Stimulated activated effector memory CD8-positive, alpha-beta T cell treated with anti-CD3 and anti-CD28 coated beads, Interleukin-12 subunit alpha, Interleukin-12 subunit beta, amount 100 ng/mL, for 72 hours (primary cell): ENCODE results near the gene TMEM178B.
A peak's percentile ranks its signal among the peaks of the same experiment; 100 is the strongest.
"Not testable (repeated sequence)": the region's sequence is repeated elsewhere in the genome, so short reads cannot be mapped to it uniquely, and the experiment has no call there.

Experiments used
- ATAC-seq: fragments of 150-1000 bp; cut with Tn5 transposase; 2 replicates; pipeline ENCODE4 v1.10.0; 2021
- DNase-seq, 2 donors: peaks; one replicate each; pipeline ENCODE4 v3.0.0; 2021 to 2022; ENCODE audit warnings: low spot score in 2 of 2
- H3K27ac Mint-ChIP-seq: one replicate; pipeline ENCODE4 v1.8.0; 2022; ENCODE audit warnings: mild to moderate bottlenecking, mixed read lengths
- H3K36me3 Mint-ChIP-seq: one replicate; pipeline ENCODE4 v1.8.0; 2022; ENCODE audit warnings: mild to moderate bottlenecking, mixed read lengths
- H3K4me1 Mint-ChIP-seq: one replicate; pipeline ENCODE4 v1.8.0; 2022; ENCODE audit warnings: mixed read lengths
- H3K4me3 Mint-ChIP-seq: one replicate; pipeline ENCODE4 v1.8.0; 2022; ENCODE audit warnings: mild to moderate bottlenecking, mixed read lengths
- H3K9me3 Mint-ChIP-seq: one replicate; pipeline ENCODE4 v1.8.0; 2022; ENCODE audit warnings: mixed read lengths

The TMEM178B gene

GRCh38 chr7:141113131-141113530 lies 39.3 kb downstream of the TMEM178B start:
- H3K27ac Mint-ChIP-seq = no peak overlapping the region
- ATAC-seq = no peak
- H3K4me3 Mint-ChIP-seq = no peak overlapping the region

GRCh38 chr7:141114029-141114664 lies 40.3 kb downstream of the TMEM178B start:
- no peaks in the 10 kb centered on the region for H3K9me3 Mint-ChIP-seq
- H3K27ac Mint-ChIP-seq = no peak overlapping the region
- DNase-seq (no peak), ATAC-seq (no peak)
- no peaks in the 10 kb centered on the region for H3K36me3 Mint-ChIP-seq
- H3K4me1 Mint-ChIP-seq = no peaks in the 10 kb centered on the region
- H3K4me3 Mint-ChIP-seq = no peak overlapping the region

More at GRCh38 chr7:141113131-141113530, 39.3 kb downstream of the TMEM178B start:
- no peak for DNase-seq
- H3K36me3 Mint-ChIP-seq = no peaks in the 10 kb centered on the region
- no peaks in the 10 kb centered on the region for H3K9me3 Mint-ChIP-seq
- no peaks in the 10 kb centered on the region for H3K4me1 Mint-ChIP-seq

- no peak overlapping the region for H3K4me3 Mint-ChIP-seq
- H3K4me1 Mint-ChIP-seq = no peaks in the 10 kb centered on the region
- H3K9me3 Mint-ChIP-seq = no peaks in the 10 kb centered on the region
- no peak for ATAC-seq
- no peaks in the 10 kb centered on the region for H3K36me3 Mint-ChIP-seq
- DNase-seq = no peak
- H3K27ac Mint-ChIP-seq = no peak overlapping the region
These were observed 42.1 kb downstream of the TMEM178B start for GRCh38 chr7:141115965-141116364.

- ATAC-seq, H3K4me1 Mint-ChIP-seq, H3K36me3 Mint-ChIP-seq, H3K4me3 Mint-ChIP-seq, H3K9me3 Mint-ChIP-seq, H3K27ac Mint-ChIP-seq, DNase-seq: not testable (repeated sequence)
These were observed 42.8 kb downstream of the TMEM178B start for GRCh38 chr7:141116661-141117060.

GRCh38 chr7:141118767-141119166 lies 44.9 kb downstream of the TMEM178B start:
- H3K4me3 Mint-ChIP-seq = no peak overlapping the region
- H3K27ac Mint-ChIP-seq = no peak overlapping the region
- ATAC-seq = no peak
- H3K9me3 Mint-ChIP-seq = no peaks in the 10 kb centered on the region
- no peaks in the 10 kb centered on the region for H3K4me1 Mint-ChIP-seq
- no peaks in the 10 kb centered on the region for H3K36me3 Mint-ChIP-seq
- no peak for DNase-seq

- Mint-ChIP-seq H3K4me1 (no peaks in the 10 kb centered on the region), H3K4me3 (no peak overlapping the region), H3K27ac (no peak overlapping the region), H3K9me3 (no peaks in the 10 kb centered on the region), H3K36me3 (no peaks in the 10 kb centered on the region)
- ATAC-seq (peak; percentile 40), DNase-seq (no peak)
These were observed 45.3 kb downstream of the TMEM178B start for GRCh38 chr7:141119187-141119586.

- Mint-ChIP-seq H3K9me3 (no peaks in the 10 kb centered on the region), H3K27ac (no peak overlapping the region)
- ATAC-seq = no peak
These were observed 48.9 kb downstream of the TMEM178B start for GRCh38 chr7:141122736-141123135.

GRCh38 chr7:141123522-141123921 lies 49.7 kb downstream of the TMEM178B start:
- Mint-ChIP-seq H3K4me3 (no peak overlapping the region), H3K9me3 (no peaks in the 10 kb centered on the region), H3K36me3 (no peaks in the 10 kb centered on the region), H3K27ac (no peak overlapping the region), H3K4me1 (no peaks in the 10 kb centered on the region)
- ATAC-seq = no peak
- DNase-seq = no peak

More at GRCh38 chr7:141122736-141123135, 48.9 kb downstream of the TMEM178B start:
- DNase-seq = no peak
- no peak overlapping the region for H3K4me3 Mint-ChIP-seq
- no peaks in the 10 kb centered on the region for H3K36me3 Mint-ChIP-seq
- no peaks in the 10 kb centered on the region for H3K4me1 Mint-ChIP-seq

- Mint-ChIP-seq H3K36me3 (no peaks in the 10 kb centered on the region), H3K27ac (no peak overlapping the region), H3K4me1 (no peaks in the 10 kb centered on the region), H3K4me3 (no peak overlapping the region), H3K9me3 (no peaks in the 10 kb centered on the region)
- no peak for DNase-seq
- ATAC-seq = no peak
These were observed 52.2 kb downstream of the TMEM178B start for GRCh38 chr7:141126107-141126506.

GRCh38 chr7:141128506-141128905 lies 54.6 kb downstream of the TMEM178B start:
- no peak for DNase-seq
- ATAC-seq = no peak
- H3K4me1 Mint-ChIP-seq = no peaks in the 10 kb centered on the region
- H3K36me3 Mint-ChIP-seq = no peaks in the 10 kb centered on the region
- no peak overlapping the region for H3K27ac Mint-ChIP-seq
- no peak overlapping the region for H3K4me3 Mint-ChIP-seq
- H3K9me3 Mint-ChIP-seq = peaks cover 11% of the 10 kb centered on the region

- Mint-ChIP-seq H3K4me1 (no peaks in the 10 kb centered on the region), H3K36me3 (no peaks in the 10 kb centered on the region), H3K27ac (no peak overlapping the region), H3K9me3 (peaks cover 11% of the 10 kb centered on the region), H3K4me3 (no peak overlapping the region)
- no peak for DNase-seq
- no peak for ATAC-seq
These were observed 55.1 kb downstream of the TMEM178B start for GRCh38 chr7:141128931-141129330.

- H3K36me3 Mint-ChIP-seq = no peaks in the 10 kb centered on the region
- no peak overlapping the region for H3K4me3 Mint-ChIP-seq
- DNase-seq = no peak
- H3K9me3 Mint-ChIP-seq = peaks cover 14% of the 10 kb centered on the region
- no peaks in the 10 kb centered on the region for H3K4me1 Mint-ChIP-seq
- no peak overlapping the region for H3K27ac Mint-ChIP-seq
- no peak for ATAC-seq
These were observed 58.8 kb downstream of the TMEM178B start for GRCh38 chr7:141132671-141133070.

- H3K36me3 Mint-ChIP-seq = no peaks in the 10 kb centered on the region
- H3K4me1 Mint-ChIP-seq = no peaks in the 10 kb centered on the region
- peaks cover 14% of the 10 kb centered on the region for H3K9me3 Mint-ChIP-seq
- H3K4me3 Mint-ChIP-seq = no peak overlapping the region
- ATAC-seq = no peak
- no peak overlapping the region for H3K27ac Mint-ChIP-seq
- no peak for DNase-seq
These were observed 59.8 kb downstream of the TMEM178B start for GRCh38 chr7:141133646-141134045.

- no peaks in the 10 kb centered on the region for H3K4me1 Mint-ChIP-seq
- no peak overlapping the region for H3K27ac Mint-ChIP-seq
- DNase-seq (no peak), ATAC-seq (no peak)
- no peaks in the 10 kb centered on the region for H3K9me3 Mint-ChIP-seq
- no peak overlapping the region for H3K4me3 Mint-ChIP-seq
- no peaks in the 10 kb centered on the region for H3K36me3 Mint-ChIP-seq
These were observed 68.2 kb downstream of the TMEM178B start for GRCh38 chr7:141142058-141142457.

- Mint-ChIP-seq H3K9me3 (no peaks in the 10 kb centered on the region), H3K27ac (no peak overlapping the region), H3K36me3 (no peaks in the 10 kb centered on the region), H3K4me3 (no peak overlapping the region), H3K4me1 (no peaks in the 10 kb centered on the region)
- DNase-seq (no peak), ATAC-seq (peak; percentile 32)
These were observed 71.2 kb downstream of the TMEM178B start for GRCh38 chr7:141144921-141145629.

- no peaks in the 10 kb centered on the region for H3K36me3 Mint-ChIP-seq
- no peak overlapping the region for H3K4me3 Mint-ChIP-seq
- ATAC-seq = no peak
- H3K4me1 Mint-ChIP-seq = no peaks in the 10 kb centered on the region
- H3K9me3 Mint-ChIP-seq = no peaks in the 10 kb centered on the region
- no peak overlapping the region for H3K27ac Mint-ChIP-seq
- no peak for DNase-seq
These were observed 71.7 kb downstream of the TMEM178B start for GRCh38 chr7:141145630-141145982.
